ENCODE measurements around the gene SLC22A6.

Gene SLC22A6

GRCh38 chr11:62930157-62930556 is 54.6 kb downstream of the SLC22A6 start:
- DNase-seq = no peak

- no peak for DNase-seq
These were observed 56.8 kb downstream of the SLC22A6 start for GRCh38 chr11:62928011-62928410.

GRCh38 chr11:62926680-62927455 is 57.9 kb downstream of the SLC22A6 start:
- no peak for DNase-seq
